HEK293T (cell line): ENCODE measurements around the gene AS3MT.

Source experiments
- ARNT ChIP-seq: fragments of 450-650 bp; IDR thresholded peaks from 2 replicates; pipeline ENCODE4 v1.6.1; 2017; ENCODE audit warnings: mild to moderate bottlenecking
- BHLHE40 ChIP-seq: fragments of 450-650 bp; IDR thresholded peaks from 2 replicates; pipeline ENCODE4 v1.6.1; 2016; ENCODE audit warnings: mild to moderate bottlenecking, moderate library complexity, borderline replicate concordance
- FOXA1 ChIP-seq: fragments of 450-650 bp; IDR thresholded peaks from 2 replicates; pipeline ENCODE4 v1.6.1; 2016; ENCODE audit warnings: mild to moderate bottlenecking
- HDGF ChIP-seq: fragments of 450-650 bp; IDR thresholded peaks from 2 replicates; pipeline ENCODE4 v1.6.1; 2017; ENCODE audit warnings: antibody characterized with exemption, borderline replicate concordance
- SP1 ChIP-seq: fragments of 450-650 bp; IDR thresholded peaks from 2 replicates; pipeline ENCODE4 v1.6.1; 2017
- TARDBP ChIP-seq: fragments of 450-650 bp; IDR thresholded peaks from 2 replicates; pipeline ENCODE4 v1.6.1; 2016
- TF ChIP-seq, protein P1 (sequence below): fragments of 450-650 bp; IDR thresholded peaks from 2 replicates; pipeline ENCODE4 v1.6.1; 2016

- no peak for TF ChIP-seq FOXA1
- TF ChIP-seq, protein P1, sequence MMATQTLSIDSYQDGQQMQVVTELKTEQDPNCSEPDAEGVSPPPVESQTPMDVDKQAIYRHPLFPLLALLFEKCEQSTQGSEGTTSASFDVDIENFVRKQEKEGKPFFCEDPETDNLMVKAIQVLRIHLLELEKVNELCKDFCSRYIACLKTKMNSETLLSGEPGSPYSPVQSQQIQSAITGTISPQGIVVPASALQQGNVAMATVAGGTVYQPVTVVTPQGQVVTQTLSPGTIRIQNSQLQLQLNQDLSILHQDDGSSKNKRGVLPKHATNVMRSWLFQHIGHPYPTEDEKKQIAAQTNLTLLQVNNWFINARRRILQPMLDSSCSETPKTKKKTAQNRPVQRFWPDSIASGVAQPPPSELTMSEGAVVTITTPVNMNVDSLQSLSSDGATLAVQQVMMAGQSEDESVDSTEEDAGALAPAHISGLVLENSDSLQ, result no peak
- no peak for TF ChIP-seq BHLHE40
- TF ChIP-seq ARNT, result no peak
- no peak for TF ChIP-seq HDGF
- TF ChIP-seq SP1, result no peak
- no peak for TF ChIP-seq TARDBP
These were observed 66.2 kb downstream of the AS3MT start for GRCh38 chr10:102935505-102935904.
